ENCODE data around the gene IDI1.
A peak's percentile ranks its signal among the peaks of the same experiment; 100 is the strongest.
"Not testable (repeated sequence)": the region's sequence is repeated elsewhere in the genome, so short reads cannot be mapped to it uniquely, and the experiment has no call there.

The IDI1 gene

GRCh38 chr10:1020460-1020859 is 28.5 kb downstream of the IDI1 start:
- no peak overlapping the region for H3K27ac ChIP-seq
- TF ChIP-seq CTCF (conservative IDR thresholded peaks at IDR 0.05) = no peak

GRCh38 chr10:1019362-1019761 is 29.6 kb downstream of the IDI1 start:
- no peak overlapping the region for H3K27ac ChIP-seq
- TF ChIP-seq CTCF (conservative IDR thresholded peaks at IDR 0.05) = no peak

GRCh38 chr10:1015688-1016087 is 33.2 kb downstream of the IDI1 start:
- H3K27ac ChIP-seq = no peak overlapping the region
- no peak for TF ChIP-seq CTCF (conservative IDR thresholded peaks at IDR 0.05)

GRCh38 chr10:1011696-1012095 is 37.2 kb downstream of the IDI1 start:
- no peak for TF ChIP-seq CTCF (conservative IDR thresholded peaks at IDR 0.05)
- no peak overlapping the region for H3K27ac ChIP-seq

- H3K27ac ChIP-seq = no peak overlapping the region
These were observed 38.2 kb downstream of the IDI1 start for GRCh38 chr10:1010703-1011102.

GRCh38 chr10:1009947-1010346 is 39.0 kb downstream of the IDI1 start:
- not testable (repeated sequence) for H3K27ac ChIP-seq

More at GRCh38 chr10:1010703-1011102, 38.2 kb downstream of the IDI1 start:
- TF ChIP-seq CTCF (conservative IDR thresholded peaks at IDR 0.05) = no peak

- H3K27ac ChIP-seq = no peak overlapping the region
- no peak for TF ChIP-seq CTCF (conservative IDR thresholded peaks at IDR 0.05)
These were observed 39.8 kb downstream of the IDI1 start for GRCh38 chr10:1009071-1009494.

- H3K27ac ChIP-seq = peak overlapping the region; percentile 23; the same call in 1 of the 2 replicates
- no peak for TF ChIP-seq CTCF (conservative IDR thresholded peaks at IDR 0.05)
These were observed 41.3 kb downstream of the IDI1 start for GRCh38 chr10:1007583-1007982.

All from VCaP (cell line).